Trophoblast cell (in vitro differentiated cells and primary cell): ENCODE results near the gene ATP8B3.
A peak's percentile ranks its signal among the peaks of the same experiment; 100 is the strongest.

Source experiments
- DNase-seq, 2 donors: peaks; one replicate each; pipeline ENCODE4 v3.0.0-alpha.2; 2016
- H2AFZ ChIP-seq: 2 replicates; pipeline ENCODE4 v1.6.1; 2013; ENCODE audit warnings: low read length, moderate library complexity, mild to moderate bottlenecking; ENCODE audit not compliant: insufficient read depth, poor library complexity
- H2AK5ac ChIP-seq: 2 replicates; pipeline ENCODE4 v1.6.1; 2013; ENCODE audit warnings: mild to moderate bottlenecking, low read length
- H2BK120ac ChIP-seq: 2 replicates; pipeline ENCODE4 v1.6.1; 2013; ENCODE audit warnings: low read length, mild to moderate bottlenecking, moderate library complexity; ENCODE audit not compliant: insufficient read depth, poor library complexity
- H2BK12ac ChIP-seq: 2 replicates; pipeline ENCODE4 v1.6.1; 2013; ENCODE audit warnings: mild to moderate bottlenecking, low read length, moderate library complexity
- H2BK5ac ChIP-seq: 2 replicates; pipeline ENCODE4 v1.6.1; 2013; ENCODE audit warnings: low read length, low read depth, moderate library complexity, mild to moderate bottlenecking; ENCODE audit not compliant: poor library complexity
- H3K14ac ChIP-seq: 2 replicates; pipeline ENCODE4 v1.6.1; 2013; ENCODE audit warnings: mild to moderate bottlenecking, low read length
- H3K18ac ChIP-seq: 2 replicates; pipeline ENCODE4 v1.6.1; 2013; ENCODE audit warnings: mild to moderate bottlenecking, low read length
- H3K23ac ChIP-seq: 2 replicates; pipeline ENCODE4 v1.6.1; 2013; ENCODE audit warnings: low read length
- H3K27ac ChIP-seq: 2 replicates; pipeline ENCODE4 v1.5.1; 2013; ENCODE audit warnings: low read depth, mild to moderate bottlenecking, inconsistent platforms, low read length, moderate library complexity
- H3K27me3 ChIP-seq: 2 replicates; pipeline ENCODE4 v1.6.1; 2013; ENCODE audit warnings: inconsistent platforms, mild to moderate bottlenecking, low read length, moderate library complexity; ENCODE audit not compliant: insufficient read depth
- H3K36me3 ChIP-seq, 2 experiments: 1 replicate in 1 of 2; 2 replicates in 1 of 2; pipeline ENCODE4 v1.6.1; 2013; ENCODE audit warnings: low read length in 2 of 2, mild to moderate bottlenecking in 2 of 2, moderate library complexity in 1 of 2; ENCODE audit not compliant: insufficient read depth in 2 of 2, control insufficient read depth in 1 of 2
- H3K4ac ChIP-seq: 2 replicates; pipeline ENCODE4 v1.6.1; 2013; ENCODE audit warnings: low read depth, mild to moderate bottlenecking, low read length, moderate library complexity
- H3K4me1 ChIP-seq, 2 experiments: 1 replicate in 1 of 2; 2 replicates in 1 of 2; pipeline ENCODE4 v1.6.1; 2013; ENCODE audit warnings: low read length in 2 of 2, mild to moderate bottlenecking in 2 of 2, moderate library complexity in 1 of 2; ENCODE audit not compliant: insufficient read depth in 2 of 2, control insufficient read depth in 1 of 2
- H3K4me2 ChIP-seq: 2 replicates; pipeline ENCODE4 v1.6.1; 2013; ENCODE audit warnings: inconsistent platforms, mild to moderate bottlenecking, low read length, moderate library complexity
- H3K4me3 ChIP-seq: 2 replicates; pipeline ENCODE4 v1.5.1; 2013; ENCODE audit warnings: mild to moderate bottlenecking, low read depth, low read length, inconsistent platforms
- H3K79me1 ChIP-seq: one replicate; pipeline ENCODE4 v1.6.1; 2013; ENCODE audit warnings: low read length
- H3K79me2 ChIP-seq: 2 replicates; pipeline ENCODE4 v1.6.1; 2013; ENCODE audit warnings: low read length, mild to moderate bottlenecking; ENCODE audit not compliant: control insufficient read depth, insufficient read depth, poor library complexity
- H3K9ac ChIP-seq: 2 replicates; pipeline ENCODE4 v1.6.1; 2013; ENCODE audit warnings: mild to moderate bottlenecking, low read length
- H3K9me3 ChIP-seq: 2 replicates; pipeline ENCODE4 v1.6.1; 2013; ENCODE audit warnings: low read depth, mild to moderate bottlenecking, control low read depth, inconsistent platforms, low read length; ENCODE audit not compliant: insufficient read depth
- H4K12ac ChIP-seq: 2 replicates; pipeline ENCODE4 v1.6.1; 2013; ENCODE audit warnings: low read depth, mild to moderate bottlenecking, low read length, moderate library complexity
- H4K8ac ChIP-seq: 2 replicates; pipeline ENCODE4 v1.6.1; 2013; ENCODE audit warnings: low read depth, mild to moderate bottlenecking, low read length, moderate library complexity
- H4K91ac ChIP-seq: one replicate; pipeline ENCODE4 v1.6.1; 2013; ENCODE audit warnings: low read depth, mild to moderate bottlenecking, low read length, moderate library complexity
- WGBS: extraction: QIAGEN DNeasy Blood & Tissue Kit; methylation state at CpG from one replicate; pipeline ENCODE4 v1.1.7; 2013; ENCODE audit warnings: missing lambda C conversion rate; ENCODE audit not compliant: insufficient read length, insufficient coverage; ENCODE audit errors: extremely low coverage; 5-methylcytosine and 5-hydroxymethylcytosine counted together

Gene ATP8B3

DNA sequence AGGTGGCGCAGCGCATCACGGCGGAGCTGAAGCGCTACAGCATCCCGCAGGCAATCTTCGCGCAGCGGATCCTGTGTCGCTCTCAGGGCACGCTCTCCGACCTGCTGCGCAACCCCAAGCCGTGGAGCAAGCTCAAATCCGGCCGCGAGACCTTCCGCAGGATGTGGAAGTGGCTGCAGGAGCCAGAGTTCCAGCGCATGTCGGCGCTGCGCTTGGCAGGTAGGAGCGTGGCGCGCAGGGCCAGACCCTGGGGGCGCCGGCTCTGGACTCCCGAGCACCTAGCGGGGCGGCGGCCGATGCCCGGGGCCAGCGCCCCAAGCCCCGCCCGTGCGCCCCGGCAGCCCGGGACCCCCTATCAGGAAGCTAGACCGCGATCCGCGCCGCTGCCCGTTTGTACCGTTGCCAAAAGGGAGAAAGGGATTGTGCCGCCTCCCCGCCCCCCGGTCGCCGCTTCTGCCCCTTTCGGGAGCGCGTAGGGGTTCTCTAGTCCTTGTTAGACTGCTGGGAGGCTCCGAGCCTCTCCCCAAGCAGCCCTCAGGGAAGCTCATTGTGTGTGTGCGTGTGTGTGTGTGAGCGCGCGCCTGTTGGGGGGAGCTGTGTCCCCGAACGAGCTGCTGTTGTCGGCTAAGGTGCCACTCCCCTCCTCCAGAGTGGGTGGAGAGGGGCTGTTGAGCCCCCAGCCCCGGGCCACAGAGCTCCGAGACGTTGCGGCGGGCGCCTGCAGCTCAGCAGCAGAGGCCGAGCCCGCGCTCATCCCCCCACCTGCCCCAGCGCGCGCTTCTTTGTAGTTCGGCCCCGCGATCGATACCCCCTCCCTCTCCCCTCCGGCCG is 57.2 kb downstream of the ATP8B3 start:
- WGBS, result no CpG with 5 or more reads among the region's 80 CpGs

DNA sequence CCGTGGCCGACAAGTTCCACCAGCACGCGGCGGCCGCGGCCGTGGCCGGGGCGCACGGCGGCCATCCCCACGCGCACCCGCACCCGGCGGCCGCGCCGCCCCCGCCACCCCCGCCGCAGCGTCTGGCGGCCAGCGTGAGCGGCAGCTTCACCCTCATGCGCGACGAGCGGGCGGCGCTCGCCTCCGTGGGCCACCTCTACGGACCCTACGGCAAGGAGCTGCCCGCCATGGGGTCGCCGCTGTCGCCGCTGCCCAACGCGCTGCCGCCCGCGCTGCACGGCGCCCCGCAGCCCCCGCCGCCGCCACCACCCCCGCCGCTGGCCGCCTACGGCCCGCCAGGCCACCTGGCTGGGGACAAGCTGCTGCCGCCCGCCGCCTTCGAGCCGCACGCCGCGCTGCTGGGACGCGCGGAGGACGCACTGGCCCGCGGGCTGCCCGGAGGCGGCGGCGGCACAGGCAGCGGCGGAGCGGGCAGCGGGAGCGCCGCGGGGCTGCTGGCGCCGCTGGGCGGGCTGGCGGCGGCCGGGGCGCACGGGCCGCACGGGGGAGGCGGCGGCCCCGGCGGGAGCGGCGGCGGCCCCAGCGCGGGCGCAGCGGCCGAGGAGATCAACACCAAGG is 57.9 kb downstream of the ATP8B3 start:
- Histone ChIP-seq H3K14ac (no peak overlapping the region), H3K27me3 (peaks cover 95% of the 10 kb centered on the region), H3K9ac (no peak overlapping the region), H3K9me3 (peaks cover 9% of the 10 kb centered on the region), H2AK5ac (no peak overlapping the region), H3K4ac (no peak overlapping the region), H3K27ac (no peak overlapping the region), H2BK120ac (no peak overlapping the region), H3K23ac (no peak overlapping the region), H3K4me1 (no peaks in the 10 kb centered on the region), H3K4me3 (no peak overlapping the region), H3K79me2 (no peaks in the 10 kb centered on the region), H3K36me3 (no peaks in the 10 kb centered on the region), H2AFZ (no peak overlapping the region), H2BK5ac (no peak overlapping the region), H4K8ac (no peak overlapping the region), H2BK12ac (no peak overlapping the region), H3K18ac (no peak overlapping the region), H4K91ac (no peak overlapping the region), H4K12ac (no peak overlapping the region), H3K79me1 (no peaks in the 10 kb centered on the region), H3K4me2 (no peak overlapping the region)
- WGBS, result no CpG with 5 or more reads among the region's 105 CpGs
- DNase-seq, result no peak

More for the DNA sequence above, 57.2 kb downstream of the ATP8B3 start:
- H2AK5ac ChIP-seq, result no peak overlapping the region
- H3K18ac ChIP-seq, result no peak overlapping the region
- no peak overlapping the region for H4K12ac ChIP-seq
- H3K27ac ChIP-seq, result no peak overlapping the region
- no peak overlapping the region for H2BK120ac ChIP-seq
- H4K91ac ChIP-seq, result no peak overlapping the region
- H3K14ac ChIP-seq, result no peak overlapping the region
- no peaks in the 10 kb centered on the region for H3K79me1 ChIP-seq
- H3K27me3 ChIP-seq, result peaks cover 95% of the 10 kb centered on the region
- H3K4me2 ChIP-seq, result no peak overlapping the region
- no peak overlapping the region for H2AFZ ChIP-seq
- no peak overlapping the region for H2BK12ac ChIP-seq
- peak in 1 of 2 donors; percentile 17 for DNase-seq
- no peak overlapping the region for H2BK5ac ChIP-seq
- H3K9me3 ChIP-seq, result peaks cover 9% of the 10 kb centered on the region
- no peaks in the 10 kb centered on the region for H3K4me1 ChIP-seq
- H3K23ac ChIP-seq, result no peak overlapping the region
- H3K4ac ChIP-seq, result no peak overlapping the region
- H4K8ac ChIP-seq, result no peak overlapping the region
- H3K9ac ChIP-seq, result no peak overlapping the region
- no peak overlapping the region for H3K4me3 ChIP-seq
- no peaks in the 10 kb centered on the region for H3K79me2 ChIP-seq
- no peaks in the 10 kb centered on the region for H3K36me3 ChIP-seq

DNA sequence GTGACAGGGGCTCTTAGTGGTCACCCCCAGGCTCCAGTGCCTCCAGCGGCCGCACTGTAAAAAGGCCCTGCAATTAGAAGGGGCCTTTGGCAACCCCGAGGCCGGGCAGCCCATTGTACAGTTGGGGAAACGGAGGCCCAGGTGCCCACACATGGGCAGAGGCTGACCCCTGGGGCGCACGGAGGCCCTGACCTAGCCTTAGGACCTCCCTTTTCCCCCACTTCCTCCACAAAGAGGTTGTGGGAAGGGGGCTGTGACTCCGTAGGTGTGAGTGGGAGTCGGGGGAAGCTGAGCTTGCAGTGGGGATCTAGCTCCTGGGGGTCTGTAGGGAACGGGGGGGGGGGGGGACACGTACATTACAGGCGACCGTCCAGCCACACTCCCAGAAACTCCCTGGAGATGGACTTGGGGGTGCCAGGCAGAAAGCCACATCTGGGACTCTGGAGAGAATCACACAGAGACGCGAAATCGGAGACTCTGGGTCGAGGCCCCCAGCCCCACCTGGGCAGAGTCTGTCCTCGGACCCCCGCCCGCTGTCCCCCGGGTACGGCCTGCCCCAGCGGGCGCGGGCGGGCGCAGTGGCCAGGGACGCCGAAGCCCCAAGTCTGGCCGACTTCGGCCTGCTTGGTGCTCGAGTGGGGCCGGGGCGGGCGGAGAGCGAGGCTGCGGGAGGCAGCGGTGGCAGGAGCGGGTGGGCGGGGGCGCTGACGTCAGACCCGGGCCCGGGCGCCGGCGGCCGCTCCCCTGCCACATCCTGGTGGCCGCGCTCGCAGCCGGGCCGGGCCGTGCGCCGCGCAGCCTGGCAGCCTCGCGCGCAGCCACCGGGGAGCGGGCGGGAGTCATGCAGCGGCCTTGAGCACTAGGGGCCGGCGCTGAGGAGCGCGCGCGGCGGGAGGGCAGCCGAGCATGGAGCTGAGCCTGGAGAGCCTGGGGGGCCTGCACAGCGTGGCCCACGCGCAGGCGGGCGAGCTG is 59.0 kb downstream of the ATP8B3 start, which contains the start of gene ONECUT3:
TSS of gene ONECUT3 (plus strand) at position 750 of the 972 bp plus-strand sequence. CDS start at position 907, 157 bp downstream.
- H4K8ac ChIP-seq, result no peak within 1 kb of the TSS
- no peaks in the 10 kb centered on the region for H3K4me1 ChIP-seq
- no peaks in the 10 kb centered on the region for H3K36me3 ChIP-seq
- no peak within 1 kb of the TSS for H4K12ac ChIP-seq
- peak within 1 kb of the TSS; percentile 43 for H3K4me3 ChIP-seq
- no peak within 1 kb of the TSS for H3K18ac ChIP-seq
- no peak within 1 kb of the TSS for H4K91ac ChIP-seq
- no peak within 1 kb of the TSS for H3K4me2 ChIP-seq
- H3K79me2 ChIP-seq, result no peaks in the 10 kb centered on the region
- no peak within 1 kb of the TSS for H3K9ac ChIP-seq
- H3K4ac ChIP-seq, result no peak within 1 kb of the TSS
- no peak within 1 kb of the TSS for H3K23ac ChIP-seq
- peaks cover 97% of the 10 kb centered on the region for H3K27me3 ChIP-seq
- no peak within 1 kb of the TSS for H3K14ac ChIP-seq
- no peak within 1 kb of the TSS for H2BK5ac ChIP-seq
- H2BK12ac ChIP-seq, result no peak within 1 kb of the TSS
- H2AK5ac ChIP-seq, result no peak within 1 kb of the TSS
- H2BK120ac ChIP-seq, result no peak within 1 kb of the TSS
- WGBS, result no CpG with 5 or more reads among the region's 77 CpGs
- H3K9me3 ChIP-seq, result peaks cover 13% of the 10 kb centered on the region
- peak in 1 of 2 donors; percentile 3 for DNase-seq
- H2AFZ ChIP-seq, result no peak within 1 kb of the TSS
- no peaks in the 10 kb centered on the region for H3K79me1 ChIP-seq
- no peak within 1 kb of the TSS for H3K27ac ChIP-seq
